Measurements from ENCODE around the gene PAQR8. TPM values are rescaled to one million over a fixed set of nuclear protein-coding genes. Genes with fewer than 3 reads are reported as not detected.

The PAQR8 gene
- total and polyA plus RNA-seq, 11 donors, result 1.3 to 7.5 (median 3.6) TPM

GRCh38 chr6:52389626-52390360 is 27.8 kb downstream of the PAQR8 start:
- Histone ChIP-seq H3K27ac (peak overlapping the region in 3 of 12 donors; percentile 2 to 83 (median 50)), H3K9me3 (no peaks in the 10 kb centered on the region), H3K27me3 (no peaks in the 10 kb centered on the region), H3K4me3 (peak overlapping the region in 1 of 12 donors; percentile 26), H3K36me3 (no peaks in the 10 kb centered on the region), H3K4me1 (peaks cover 0 to 28% (median 12%) of the 10 kb centered on the region in 12 donors)
- intact Hi-C loops (cut with DNase I), result no loop called here
- ATAC-seq (peak in 3 of 4 donors; percentile 55 to 80 (median 62)), DNase-seq (peak; percentile 32 to 75 (median 36))
- WGBS, 4 donors, result 7 to 9% (median 8%) methylated on average over 8 of the region's 8 CpGs
- TF ChIP-seq POLR2A (IDR thresholded peaks at IDR 0.05), result no peak
- peak in 1 of 12 donors; percentile 8 for TF ChIP-seq CTCF (IDR thresholded peaks at IDR 0.05)

- H3K27ac ChIP-seq, result peak overlapping the region in 2 of 12 donors; percentile 2 to 83
- peak in 3 of 4 donors; percentile 33 to 56 (median 48) for ATAC-seq
- TF ChIP-seq POLR2A (IDR thresholded peaks at IDR 0.05) (no peak), CTCF (IDR thresholded peaks at IDR 0.05) (no peak)
These were observed 28.4 kb downstream of the PAQR8 start for GRCh38 chr6:52390361-52390727.

GRCh38 chr6:52391599-52391998 is 29.6 kb downstream of the PAQR8 start:
- Histone ChIP-seq H3K4me1 (peaks cover 0 to 28% (median 12%) of the 10 kb centered on the region in 12 donors), H3K27ac (no peak overlapping the region), H3K4me3 (no peak overlapping the region), H3K36me3 (no peaks in the 10 kb centered on the region), H3K27me3 (no peaks in the 10 kb centered on the region), H3K9me3 (no peaks in the 10 kb centered on the region)
- no peak for ATAC-seq
- intact Hi-C loops (cut with DNase I), result no loop called here
- no peak for DNase-seq
- TF ChIP-seq CTCF (IDR thresholded peaks at IDR 0.05) (no peak), POLR2A (IDR thresholded peaks at IDR 0.05) (no peak)
- WGBS, 4 donors, result 82 to 94% (median 90%) methylated on average over 1 of the region's 1 CpG

More at GRCh38 chr6:52390361-52390727, 28.4 kb downstream of the PAQR8 start:
- H3K4me3 ChIP-seq, result peak overlapping the region in 1 of 12 donors; percentile 26
- no peak for DNase-seq
- H3K27me3 ChIP-seq, result no peaks in the 10 kb centered on the region
- intact Hi-C loops (cut with DNase I), result no loop called here
- no peaks in the 10 kb centered on the region for H3K36me3 ChIP-seq
- peaks cover 0 to 28% (median 12%) of the 10 kb centered on the region in 12 donors for H3K4me1 ChIP-seq
- no peaks in the 10 kb centered on the region for H3K9me3 ChIP-seq
- 33 to 48% (median 47%) methylated on average over 4 of the region's 4 CpGs for WGBS, 4 donors

GRCh38 chr6:52392944-52393343 is 31.0 kb downstream of the PAQR8 start:
- intact Hi-C loops (cut with DNase I), result no loop called here
- no peak overlapping the region for H3K4me3 ChIP-seq
- no peak overlapping the region for H3K27ac ChIP-seq
- no peak for DNase-seq
- no peak for TF ChIP-seq POLR2A (IDR thresholded peaks at IDR 0.05)
- no peak for TF ChIP-seq CTCF (IDR thresholded peaks at IDR 0.05)
- H3K36me3 ChIP-seq, result no peaks in the 10 kb centered on the region
- 92 to 96% (median 94%) methylated on average over 1 of the region's 1 CpG for WGBS, 4 donors
- H3K4me1 ChIP-seq, result peaks cover 0 to 39% (median 12%) of the 10 kb centered on the region in 12 donors
- no peak for ATAC-seq
- no peaks in the 10 kb centered on the region for H3K9me3 ChIP-seq
- no peaks in the 10 kb centered on the region for H3K27me3 ChIP-seq

Data from heart left ventricle (tissue), 16 donors.